Osteoblast (primary cell): ENCODE data around the gene LITAF. TPM values are rescaled to one million over a fixed set of nuclear protein-coding genes. Genes with fewer than 3 reads are reported as not detected.
A peak's percentile ranks its signal among the peaks of the same experiment; 100 is the strongest.

Experiments
- DNase-seq: peaks from one replicate; pipeline ENCODE4 v3.0.0; 2011; ENCODE audit warnings: low spot score, mixed read lengths; ENCODE audit not compliant: insufficient read length; ENCODE audit errors: missing footprints
- H2AFZ ChIP-seq: 2 replicates; pipeline ENCODE4 v1.6.0; 2011; ENCODE audit warnings: mild to moderate bottlenecking, low read length
- H3K27ac ChIP-seq: 2 replicates; pipeline ENCODE4 v1.5.1; 2011; ENCODE audit warnings: mild to moderate bottlenecking, low read depth, low read length, moderate library complexity
- H3K27me3 ChIP-seq: 2 replicates; pipeline ENCODE4 v1.6.0; 2012; ENCODE audit warnings: mild to moderate bottlenecking, control low read depth, inconsistent platforms, low read length, moderate library complexity; ENCODE audit not compliant: insufficient read depth
- H3K36me3 ChIP-seq: 2 replicates; pipeline ENCODE4 v1.5.1; 2011; ENCODE audit warnings: mild to moderate bottlenecking, low read length, control low read depth, moderate library complexity; ENCODE audit not compliant: insufficient read depth
- H3K4me1 ChIP-seq: 2 replicates; pipeline ENCODE4 v1.5.1; 2011; ENCODE audit warnings: mild to moderate bottlenecking, low read length, control low read depth, moderate library complexity; ENCODE audit not compliant: insufficient read depth
- H3K4me2 ChIP-seq: 2 replicates; pipeline ENCODE4 v1.6.0; 2011; ENCODE audit warnings: mild to moderate bottlenecking, low read length; ENCODE audit not compliant: insufficient read depth
- H3K4me3 ChIP-seq: fragments of 200-600 bp; sonication (generic); 3 replicates; pipeline ENCODE4 v1.5.1; 2012; ENCODE audit warnings: mild to moderate bottlenecking, low read length, inconsistent platforms; ENCODE audit not compliant: insufficient read depth
- H3K79me2 ChIP-seq: 2 replicates; pipeline ENCODE4 v1.6.0; 2012; ENCODE audit warnings: mild to moderate bottlenecking, low read length, control low read depth, inconsistent platforms; ENCODE audit not compliant: insufficient read depth
- H3K9me3 ChIP-seq: 2 replicates; pipeline ENCODE4 v1.5.1; 2011; ENCODE audit warnings: low read depth, low read length, control low read depth
- H4K20me1 ChIP-seq: 2 replicates; pipeline ENCODE4 v1.6.0; 2012; ENCODE audit warnings: mild to moderate bottlenecking, low read length, control low read depth; ENCODE audit not compliant: insufficient read depth
- CTCF ChIP-seq: IDR thresholded peaks from 2 replicates; pipeline ENCODE4 v1.5.1; 2011; ENCODE audit warnings: mild to moderate bottlenecking, low read depth, low read length, moderate library complexity; ENCODE audit errors: extremely low read depth
- total RNA-seq: library from RNA; depleted of rRNA; stranded (reverse); fragments of >200 nt; gene quantifications from 2 replicates; pipeline ENCODE4 v1.2.3, GENCODE V29; 2012

The LITAF gene
- total RNA-seq, 1 donor, result 33.3 TPM

GRCh38 chr16:11529285-11529684 is 57.4 kb downstream of the LITAF start:
- H3K9me3 ChIP-seq, result no peaks in the 10 kb centered on the region
- no peaks in the 10 kb centered on the region for H3K79me2 ChIP-seq
- no peak for DNase-seq
- no peaks in the 10 kb centered on the region for H3K4me1 ChIP-seq
- H4K20me1 ChIP-seq, result no peaks in the 10 kb centered on the region
- TF ChIP-seq CTCF, result no peak
- H3K4me2 ChIP-seq, result no peak overlapping the region
- H3K27ac ChIP-seq, result no peak overlapping the region
- H3K36me3 ChIP-seq, result no peaks in the 10 kb centered on the region
- no peak overlapping the region for H2AFZ ChIP-seq
- H3K27me3 ChIP-seq, result peaks cover 14% of the 10 kb centered on the region
- no peak overlapping the region for H3K4me3 ChIP-seq

GRCh38 chr16:11528053-11528452 is 58.7 kb downstream of the LITAF start:
- Histone ChIP-seq H3K79me2 (no peaks in the 10 kb centered on the region), H4K20me1 (no peaks in the 10 kb centered on the region), H3K27me3 (peaks cover 14% of the 10 kb centered on the region), H3K27ac (no peak overlapping the region), H2AFZ (no peak overlapping the region), H3K9me3 (no peaks in the 10 kb centered on the region), H3K4me1 (no peaks in the 10 kb centered on the region), H3K4me3 (no peak overlapping the region), H3K36me3 (no peaks in the 10 kb centered on the region), H3K4me2 (no peak overlapping the region)
- DNase-seq, result no peak
- TF ChIP-seq CTCF, result no peak

GRCh38 chr16:11526655-11527350 is 59.9 kb downstream of the LITAF start:
- Histone ChIP-seq H3K36me3 (no peaks in the 10 kb centered on the region), H3K27ac (no peak overlapping the region), H3K79me2 (no peaks in the 10 kb centered on the region), H3K27me3 (peaks cover 14% of the 10 kb centered on the region), H2AFZ (no peak overlapping the region), H4K20me1 (no peaks in the 10 kb centered on the region), H3K4me2 (peak overlapping the region; percentile 43), H3K4me3 (no peak overlapping the region), H3K9me3 (no peaks in the 10 kb centered on the region), H3K4me1 (no peaks in the 10 kb centered on the region)
- no peak for TF ChIP-seq CTCF
- DNase-seq, result no peak

GRCh38 chr16:11524098-11524760 is 62.5 kb downstream of the LITAF start:
- H2AFZ ChIP-seq, result no peak overlapping the region
- peak; percentile 22 for TF ChIP-seq CTCF
- peaks cover 14% of the 10 kb centered on the region for H3K27me3 ChIP-seq
- no peak overlapping the region for H3K27ac ChIP-seq
- no peak overlapping the region for H3K4me3 ChIP-seq
- DNase-seq, result no peak
- H3K4me1 ChIP-seq, result no peaks in the 10 kb centered on the region
- no peak overlapping the region for H3K4me2 ChIP-seq
- no peaks in the 10 kb centered on the region for H3K79me2 ChIP-seq
- no peaks in the 10 kb centered on the region for H3K36me3 ChIP-seq
- H4K20me1 ChIP-seq, result no peaks in the 10 kb centered on the region
- H3K9me3 ChIP-seq, result peaks cover 2% of the 10 kb centered on the region
